IMR-90 (cell line): ENCODE data around the gene GPSM3. TPM values are rescaled to one million over a fixed set of nuclear protein-coding genes. Genes with fewer than 3 reads are reported as not detected.

Experiments used
- ATAC-seq: fragments of 200-7000 bp; cut with Tn5 transposase; 2 replicates; pipeline ENCODE4 v1.9.1; 2020; ENCODE audit warnings: low read depth, mild to moderate bottlenecking, moderate library complexity
- BruUV-seq: library from RNA; stranded (reverse); fragments of 400-500 nt; replicated peaks from 2 replicates; lab custom pipeline; 2021; lab: Mats Ljungman, UMichigan
- CTCF ChIA-PET: fragments of 300-600 bp; formaldehyde crosslinking; extraction: SDS; loops from one replicate; lab custom pipeline; 2021; ENCODE audit warnings: antibody characterized with exemption; lab: Yijun Ruan, JAX
- POLR2A ChIA-PET: fragments of 300-600 bp; sonication (Branson Sonifier 250); formaldehyde crosslinking; loops from one replicate; lab custom pipeline; 2022; ENCODE audit warnings: antibody characterized with exemption; ENCODE audit not compliant: unreplicated experiment; lab: Charles Lee
- DNase-seq: peaks from one replicate; pipeline ENCODE4 v3.0.0; 2013
- H2AFZ ChIP-seq: replicated peaks from 2 replicates; pipeline ENCODE3; 2013; ENCODE audit warnings: low read length, mild to moderate bottlenecking; ENCODE audit not compliant: poor library complexity
- H2AK5ac ChIP-seq: 2 replicates; pipeline ENCODE4 v1.6.1; 2013; ENCODE audit warnings: low read depth, low read length, inconsistent platforms
- H2AK9ac ChIP-seq: replicated peaks from 2 replicates; pipeline ENCODE3; 2013; ENCODE audit warnings: mild to moderate bottlenecking, low read depth, low read length, moderate library complexity; ENCODE audit not compliant: poor library complexity
- H2BK120ac ChIP-seq: 2 replicates; pipeline ENCODE4 v1.6.1; 2013; ENCODE audit warnings: low read depth, low read length, inconsistent platforms
- H2BK15ac ChIP-seq: 3 replicates; pipeline ENCODE4 v1.6.1; 2013; ENCODE audit warnings: low read depth, low read length, inconsistent platforms
- H2BK20ac ChIP-seq: 2 replicates; pipeline ENCODE4 v1.6.1; 2013; ENCODE audit warnings: low read depth, mild to moderate bottlenecking, inconsistent platforms, low read length, moderate library complexity
- H2BK5ac ChIP-seq: 2 replicates; pipeline ENCODE4 v1.6.1; 2013; ENCODE audit warnings: mild to moderate bottlenecking, low read depth, low read length, inconsistent platforms; ENCODE audit not compliant: poor library complexity, severe bottlenecking
- H3K14ac ChIP-seq: replicated peaks from 2 replicates; pipeline ENCODE4 v1.6.1; 2013; ENCODE audit warnings: low read depth, low read length, inconsistent platforms
- H3K18ac ChIP-seq: 2 replicates; pipeline ENCODE4 v1.6.1; 2013; ENCODE audit warnings: low read depth, low read length, control low read depth
- H3K23ac ChIP-seq: 2 replicates; pipeline ENCODE4 v1.6.1; 2013; ENCODE audit warnings: low read depth, low read length, inconsistent platforms
- H3K27ac ChIP-seq: 2 replicates; pipeline ENCODE4 v1.5.1; 2013; ENCODE audit warnings: mild to moderate bottlenecking, control low read depth, low read length; ENCODE audit not compliant: insufficient read depth
- H3K27me3 ChIP-seq: 2 replicates; pipeline ENCODE4 v1.6.1; 2013; ENCODE audit warnings: low read length; ENCODE audit not compliant: control insufficient read depth, insufficient read depth
- H3K36me3 ChIP-seq: 2 replicates; pipeline ENCODE4 v1.6.1; 2013; ENCODE audit warnings: low read length, mixed read lengths; ENCODE audit not compliant: control insufficient read depth, insufficient read depth
- H3K4ac ChIP-seq: 2 replicates; pipeline ENCODE4 v1.6.1; 2013; ENCODE audit warnings: low read depth, low read length, inconsistent platforms
- H3K4me1 ChIP-seq: 2 replicates; pipeline ENCODE4 v1.6.1; 2013; ENCODE audit warnings: low read length, mixed read lengths; ENCODE audit not compliant: control insufficient read depth, insufficient read depth
- H3K4me2 ChIP-seq: 2 replicates; pipeline ENCODE4 v1.6.1; 2013; ENCODE audit warnings: low read depth, mild to moderate bottlenecking, control low read depth, low read length, moderate library complexity
- H3K4me3 ChIP-seq: 2 replicates; pipeline ENCODE4 v1.5.1; 2013; ENCODE audit warnings: low read depth, mild to moderate bottlenecking, control low read depth, low read length, moderate library complexity; ENCODE audit not compliant: insufficient read depth
- H3K56ac ChIP-seq: 2 replicates; pipeline ENCODE4 v1.6.1; 2013; ENCODE audit warnings: low read length, inconsistent platforms; ENCODE audit not compliant: insufficient read depth; ENCODE audit errors: extremely low read depth
- H3K79me1 ChIP-seq, 2 experiments: 2 replicates each; pipeline ENCODE4 v1.6.1; 2013; ENCODE audit warnings: low read length in 2 of 2, inconsistent platforms in 1 of 2, low read depth in 1 of 2
- H3K9ac ChIP-seq: 2 replicates; pipeline ENCODE4 v1.6.1; 2013; ENCODE audit warnings: low read depth, low read length, control low read depth
- H3K9me1 ChIP-seq: 2 replicates; pipeline ENCODE4 v1.6.1; 2013; ENCODE audit warnings: low read length, inconsistent platforms; ENCODE audit not compliant: insufficient read depth
- H3K9me3 ChIP-seq: 2 replicates; pipeline ENCODE4 v1.6.1; 2013; ENCODE audit warnings: low read length; ENCODE audit not compliant: control insufficient read depth, insufficient read depth
- H4K20me1 ChIP-seq: 2 replicates; pipeline ENCODE4 v1.6.1; 2013; ENCODE audit warnings: low read length, inconsistent platforms; ENCODE audit not compliant: insufficient read depth
- H4K5ac ChIP-seq: 2 replicates; pipeline ENCODE4 v1.6.1; 2013; ENCODE audit warnings: mild to moderate bottlenecking, low read depth, low read length, control low read depth
- H4K8ac ChIP-seq, 2 experiments: 2 replicates each; pipeline ENCODE4 v1.6.1; 2013; ENCODE audit warnings: low read depth in 2 of 2, low read length in 2 of 2, control low read depth in 1 of 2, inconsistent platforms in 1 of 2
- H4K91ac ChIP-seq: 2 replicates; pipeline ENCODE4 v1.6.1; 2013; ENCODE audit warnings: low read depth, low read length, inconsistent platforms; ENCODE audit not compliant: insufficient read depth
- BHLHE40 ChIP-seq: fragments of 150-350 bp; IDR thresholded peaks from 2 replicates; pipeline ENCODE4 v1.6.1; 2016; ENCODE audit warnings: mild to moderate bottlenecking, low read depth, low read length
- ELK1 ChIP-seq: fragments of 150-350 bp; IDR thresholded peaks from 2 replicates; pipeline ENCODE4 v1.6.1; 2016; ENCODE audit warnings: low read depth, mild to moderate bottlenecking, low read length, moderate library complexity, borderline replicate concordance
- FOS ChIP-seq: fragments of 150-350 bp; IDR thresholded peaks from 2 replicates; pipeline ENCODE4 v1.6.1; 2016; ENCODE audit warnings: low read depth, low read length
- MAFK ChIP-seq: IDR thresholded peaks from 2 replicates; pipeline ENCODE4 v1.6.1; 2012; ENCODE audit warnings: low read depth, low read length, improper control_type of control experiment
- MAZ ChIP-seq: IDR thresholded peaks from 2 replicates; pipeline ENCODE4 v1.6.1; 2012; ENCODE audit warnings: low read depth, mild to moderate bottlenecking, low read length, improper control_type of control experiment, moderate library complexity, borderline replicate concordance
- MXI1 ChIP-seq: IDR thresholded peaks from 2 replicates; pipeline ENCODE4 v1.6.1; 2012; ENCODE audit warnings: low read depth, mild to moderate bottlenecking, low read length, moderate library complexity, borderline replicate concordance
- NFE2L2 ChIP-seq: fragments of 150-350 bp; IDR thresholded peaks from 2 replicates; pipeline ENCODE4 v1.6.1; 2016; ENCODE audit warnings: low read depth, mild to moderate bottlenecking, low read length
- POLR2A ChIP-seq: IDR thresholded peaks from 2 replicates; pipeline ENCODE4 v1.6.1; 2012; ENCODE audit warnings: mild to moderate bottlenecking, low read depth, low read length
- RAD21 ChIP-seq: IDR thresholded peaks from 2 replicates; pipeline ENCODE4 v1.6.1; 2012; ENCODE audit warnings: low read length, improper control_type of control experiment
- RCOR1 ChIP-seq: IDR thresholded peaks from 2 replicates; pipeline ENCODE4 v1.6.1; 2012; ENCODE audit warnings: mild to moderate bottlenecking, low read length, improper control_type of control experiment; ENCODE audit not compliant: insufficient replicate concordance
- RFX5 ChIP-seq: IDR thresholded peaks from 2 replicates; pipeline ENCODE4 v1.8.0; 2012; ENCODE audit warnings: low read depth, mild to moderate bottlenecking, low read length, moderate library complexity
- SMC3 ChIP-seq: fragments of 150-350 bp; IDR thresholded peaks from 2 replicates; pipeline ENCODE4 v1.6.1; 2016; ENCODE audit warnings: low read depth, mild to moderate bottlenecking, antibody characterized with exemption, low read length, moderate library complexity
- USF2 ChIP-seq: fragments of 150-350 bp; IDR thresholded peaks from 2 replicates; pipeline ENCODE4 v1.6.1; 2017; ENCODE audit warnings: mild to moderate bottlenecking, antibody characterized with exemption, low read length, low read depth
- WGBS, 2 experiments: methylation state at CpG; one replicate each; pipeline versions ENCODE4 v1.1.5 to v1.1.7; 2013; ENCODE audit warnings: missing lambda C conversion rate in 2 of 2; ENCODE audit not compliant: insufficient read length in 1 of 2; ENCODE audit errors: extremely low coverage in 2 of 2; 5-methylcytosine and 5-hydroxymethylcytosine counted together
- dilution Hi-C: fragments of 300-500 bp; cut with HindIII; formaldehyde crosslinking; loops from one replicate; pipeline ENCODE4 v1.14.3; 2018; ENCODE audit warnings: low sequenced_read_pairs; ENCODE audit not compliant: unreplicated experiment
- in situ Hi-C: fragments of 300-500 bp; cut with MboI; formaldehyde crosslinking; loops from 3 replicates; pipeline ENCODE4 v1.14.3; 2019; ENCODE audit warnings: low sequenced_read_pairs, inconsistent platforms, mixed read lengths
- intact Hi-C: fragments of 100-400 bp; cut with micrococcal nuclease; formaldehyde crosslinking; loops from 2 replicates; pipeline ENCODE4 v1.10.0; 2022
- polyA plus RNA-seq, 3 experiments: library from polyadenylated mRNA; depleted of rRNA; stranded (reverse); fragments of >200 nt; gene quantifications; 2 replicates each; pipeline ENCODE4 v1.2.3, GENCODE V29; 2012; ENCODE audit warnings: low replicate concordance in 1 of 3
- total RNA-seq: library from RNA; depleted of rRNA; stranded (reverse); fragments of >200 nt; gene quantifications from 2 replicates; pipeline ENCODE4 v1.2.3, GENCODE V29; 2012

GPSM3 gene
- total and polyA plus RNA-seq, 2 of the 4 experiments (the other 2 are of a cell fraction), result 3.0 to 9.8 TPM

GRCh38 chr6:32195902-32196681 lies 3.6 kb upstream of the GPSM3 start:
- peaks cover 10% of the 10 kb centered on the region for H3K4me1 ChIP-seq
- H3K9me3 ChIP-seq, result no peaks in the 10 kb centered on the region
- 0% methylated on average over 30 of the region's 58 CpGs; no CpG with 5 or more reads in 1 of the 2 experiments for WGBS, 2 experiments
- H2AK5ac ChIP-seq, result peak overlapping the region; percentile 96
- peak overlapping the region; percentile 96 for H3K4ac ChIP-seq
- H2BK20ac ChIP-seq, result no peak overlapping the region; the same call in 1 of the 2 replicates
- intact Hi-C loops (loop anchor here (1.0 to 2.0 kb wide), 4 partner anchors 42 to 77 kb away; partner anchors contain the start of genes FKBPL and PPT2), in situ Hi-C loops (loop anchor here (25.0 kb wide), 1 partner anchor 766 kb away; the partner anchor contains the start of genes BRD2 and HLA-DMA), dilution Hi-C loops (no loop called here)
- no peaks in the 10 kb centered on the region for H3K36me3 ChIP-seq
- H2BK15ac ChIP-seq, result peak overlapping the region; percentile 50; the same call in 1 of the 3 replicates
- H3K9ac ChIP-seq, result peak overlapping the region; percentile 91
- H2AFZ ChIP-seq, result peak overlapping the region; percentile 98
- H4K91ac ChIP-seq, result peak overlapping the region; percentile 94
- H3K27ac ChIP-seq, result peak overlapping the region; percentile 94
- peak overlapping the region; percentile 98 to 99 for H4K8ac ChIP-seq
- ChIA-PET POLR2A (interaction anchor here (0.8 to 1.2 kb wide), 4 partner anchors 9 to 776 kb away, joined by 4 to 7 read pairs (median 4); no protein-coding TSS in a partner anchor), CTCF (interaction anchor here (0.8 to 1.1 kb wide), 3 partner anchors 45 to 673 kb away, joined by 4 to 6 read pairs (median 4); no protein-coding TSS in a partner anchor)
- H2BK5ac ChIP-seq, result peak overlapping the region; percentile 91
- H3K56ac ChIP-seq, result peak overlapping the region; percentile 89
- H2AK9ac ChIP-seq, result peak overlapping the region; percentile 85
- H3K23ac ChIP-seq, result peak overlapping the region; percentile 63
- peaks cover 25% of the 10 kb centered on the region for H3K9me1 ChIP-seq
- peak overlapping the region; percentile 67 for H3K4me3 ChIP-seq
- H3K4me2 ChIP-seq, result peak overlapping the region; percentile 86
- no peaks in the 10 kb centered on the region for H4K20me1 ChIP-seq
- H3K27me3 ChIP-seq, result peaks cover 3% of the 10 kb centered on the region; the same call in 1 of the 2 replicates
- no TSS peak for BruUV-seq
- peak; percentile 1 for ATAC-seq
- peak overlapping the region; percentile 61 for H2BK120ac ChIP-seq
- H3K14ac ChIP-seq, result peak overlapping the region; percentile 95
- H4K5ac ChIP-seq, result peak overlapping the region; percentile 77
- H3K79me1 ChIP-seq, result peaks cover 14 to 38% of the 10 kb centered on the region in 2 experiments
- peak overlapping the region; percentile 70 for H3K18ac ChIP-seq
- peak; percentile 88 for DNase-seq
- peak; percentile 72 for TF ChIP-seq MAZ
- TF ChIP-seq POLR2A, result peak; percentile 95
- 0 out of 2 replicates have a peak, but pooled peaks have one; percentile 2 for TF ChIP-seq RFX5
- no peak for TF ChIP-seq ELK1
- no peak for TF ChIP-seq RAD21
- TF ChIP-seq SMC3, result no peak; the same call in 1 of the 2 replicates
- TF ChIP-seq BHLHE40, result peak; percentile 72
- TF ChIP-seq USF2, result peak; percentile 10; the same call in 1 of the 2 replicates
- no peak for TF ChIP-seq MXI1
- TF ChIP-seq FOS, result 0 out of 2 replicates have a peak, but pooled peaks have one; percentile 30
- TF ChIP-seq MAFK, result peak; percentile 92
- no peak for TF ChIP-seq RCOR1
- TF ChIP-seq NFE2L2, result 0 out of 2 replicates have a peak, but pooled peaks have one; percentile 7
